GM12878 (cell line): Measurements from ENCODE around the gene IFIT2. TPM values are rescaled to one million over a fixed set of nuclear protein-coding genes. Genes with fewer than 3 reads are reported as not detected.

Source experiments
- BACH1 ChIP-seq: fragments of 450-650 bp; IDR thresholded peaks from 2 replicates; pipeline ENCODE4 v1.6.1; 2017; ENCODE audit warnings: mild to moderate bottlenecking, borderline replicate concordance
- BCL11A ChIP-seq: IDR thresholded peaks from 2 replicates; pipeline ENCODE4 v1.6.1; 2011; ENCODE audit warnings: low read depth, low read length
- CBX3 ChIP-seq: fragments of 200-600 bp; sonication (generic); IDR thresholded peaks from 2 replicates; pipeline ENCODE4 v1.6.1; 2016; ENCODE audit warnings: low read depth, borderline replicate concordance
- HDAC6 ChIP-seq: fragments of 200-600 bp; sonication (generic); IDR thresholded peaks from one replicate; pipeline ENCODE4 v1.8.0; 2017; ENCODE audit warnings: antibody characterized with exemption; ENCODE audit not compliant: unreplicated experiment
- HDGF ChIP-seq: fragments of 450-650 bp; IDR thresholded peaks from 2 replicates; pipeline ENCODE4 v1.6.1; 2016; ENCODE audit warnings: antibody characterized with exemption
- KLF5 ChIP-seq: fragments of 450-650 bp; IDR thresholded peaks from 2 replicates; pipeline ENCODE4 v1.6.1; 2014; ENCODE audit warnings: mild to moderate bottlenecking; ENCODE audit not compliant: partially characterized antibody
- SIX5 ChIP-seq: IDR thresholded peaks from 2 replicates; pipeline ENCODE4 v1.6.1; 2011; ENCODE audit warnings: mild to moderate bottlenecking, low read depth, low read length, moderate library complexity; ENCODE audit not compliant: severe bottlenecking
- SMAD1 ChIP-seq: fragments of 450-650 bp; IDR thresholded peaks from 2 replicates; pipeline ENCODE4 v1.6.1; 2018; ENCODE audit warnings: mild to moderate bottlenecking, low read depth; ENCODE audit not compliant: partially characterized antibody
- SMAD5 ChIP-seq: IDR thresholded peaks from 2 replicates; pipeline ENCODE4 v1.6.1; 2016; ENCODE audit warnings: antibody characterized with exemption, low read depth
- TCF3 ChIP-seq: IDR thresholded peaks from 2 replicates; pipeline ENCODE4 v1.6.1; 2012; ENCODE audit warnings: low read depth, mild to moderate bottlenecking, low read length, borderline replicate concordance; ENCODE audit not compliant: insufficient read depth
- polyA plus RNA-seq, 11 experiments: library from polyadenylated mRNA; depleted of rRNA in 4 of 11; unstranded in 6 of 11; stranded (reverse) in 5 of 11; fragments of >200 nt; fragmentation: Nextera tagmentation in 4 of 11; fragmentation: Illumina TruSeq in 1 of 11; extraction: Ambion mirVana in 4 of 11; extraction: Trizol in 1 of 11; gene quantifications; 1 replicate in 1 of 11; 2 replicates in 10 of 11; pipeline versions ENCODE4 v1.2.1 to v1.2.3, GENCODE V29; 2011 to 2016; ENCODE audit warnings: inconsistent platforms in 2 of 11, missing spikeins in 2 of 11, low read depth in 1 of 11
- total RNA-seq, 4 experiments: library from RNA; depleted of rRNA in 3 of 4; stranded (reverse); fragments of >200 nt in 3 of 4; fragmentation: Illumina TruSeq in 1 of 4; extraction: Trizol in 1 of 4; gene quantifications; 2 replicates each; pipeline versions ENCODE4 v1.2.1 to v1.2.3, GENCODE V29; 2013 to 2021
- TF ChIP-seq, protein P1 (sequence below): fragments of 150-350 bp; IDR thresholded peaks from 2 replicates; pipeline ENCODE4 v1.6.1; 2014; ENCODE audit warnings: mild to moderate bottlenecking, low read depth, low read length
- TF ChIP-seq, protein P2 (sequence below): fragments of 450-650 bp; IDR thresholded peaks from 2 replicates; pipeline ENCODE4 v1.6.1; 2017; ENCODE audit warnings: borderline replicate concordance
- TF ChIP-seq, protein P3 (sequence below): fragments of 450-650 bp; formaldehyde crosslinking; IDR thresholded peaks from 2 replicates; pipeline ENCODE4 v1.4.0; 2022; ENCODE audit warnings: mild to moderate bottlenecking, moderate library complexity
- TF ChIP-seq, protein P4 (sequence below): fragments of 450-650 bp; IDR thresholded peaks from 2 replicates; pipeline ENCODE4 v1.6.1; 2014; ENCODE audit warnings: mild to moderate bottlenecking
- TF ChIP-seq, protein P5 (sequence below): fragments of 450-650 bp; IDR thresholded peaks from 2 replicates; pipeline ENCODE4 v1.6.1; 2017; ENCODE audit warnings: mild to moderate bottlenecking, low read depth, inconsistent platforms; ENCODE audit not compliant: poor library complexity, severe bottlenecking
- TF ChIP-seq, protein P6 (sequence below): fragments of 450-650 bp; formaldehyde crosslinking; IDR thresholded peaks from 2 replicates; pipeline ENCODE4 v1.5.0; 2022; ENCODE audit warnings: mild to moderate bottlenecking, missing genetic modification characterization

IFIT2 gene
- total and polyA plus RNA-seq, 10 of the 15 experiments (the other 5 are each of a cell fraction or from before 2014, with no cell fraction given) = 5.2 to 14.8 (median 9.7) TPM

DNA sequence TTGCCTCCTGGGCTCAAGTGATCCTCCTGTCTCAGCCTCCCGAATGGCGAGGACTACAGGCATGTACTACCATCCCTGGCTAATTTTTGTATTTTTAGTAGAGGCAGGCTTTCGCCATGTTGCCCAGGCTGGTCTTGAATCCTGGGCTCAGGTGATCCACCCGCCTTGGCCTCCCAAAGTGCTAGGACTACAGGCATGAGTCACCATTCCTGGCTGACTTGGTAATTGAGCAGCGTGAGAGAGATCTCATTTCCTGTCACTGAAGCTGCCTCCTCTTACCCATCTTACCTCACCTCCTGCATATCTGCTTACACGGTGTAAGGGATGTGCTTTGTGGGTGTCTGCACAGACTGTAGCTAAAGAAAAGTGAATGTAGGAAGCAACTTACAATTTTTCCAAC is 35.6 kb downstream of the IFIT2 start (continued):
- TF ChIP-seq BCL11A (no peak), BACH1 (no peak), HDGF (no peak), TCF3 (no peak), KLF5 (no peak), SMAD5 (no peak), SMAD1 (no peak), CBX3 (no peak), HDAC6 (no peak), SIX5 (no peak)
- TF ChIP-seq, protein P1, sequence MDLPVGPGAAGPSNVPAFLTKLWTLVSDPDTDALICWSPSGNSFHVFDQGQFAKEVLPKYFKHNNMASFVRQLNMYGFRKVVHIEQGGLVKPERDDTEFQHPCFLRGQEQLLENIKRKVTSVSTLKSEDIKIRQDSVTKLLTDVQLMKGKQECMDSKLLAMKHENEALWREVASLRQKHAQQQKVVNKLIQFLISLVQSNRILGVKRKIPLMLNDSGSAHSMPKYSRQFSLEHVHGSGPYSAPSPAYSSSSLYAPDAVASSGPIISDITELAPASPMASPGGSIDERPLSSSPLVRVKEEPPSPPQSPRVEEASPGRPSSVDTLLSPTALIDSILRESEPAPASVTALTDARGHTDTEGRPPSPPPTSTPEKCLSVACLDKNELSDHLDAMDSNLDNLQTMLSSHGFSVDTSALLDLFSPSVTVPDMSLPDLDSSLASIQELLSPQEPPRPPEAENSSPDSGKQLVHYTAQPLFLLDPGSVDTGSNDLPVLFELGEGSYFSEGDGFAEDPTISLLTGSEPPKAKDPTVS = no peak
- TF ChIP-seq, protein P2, sequence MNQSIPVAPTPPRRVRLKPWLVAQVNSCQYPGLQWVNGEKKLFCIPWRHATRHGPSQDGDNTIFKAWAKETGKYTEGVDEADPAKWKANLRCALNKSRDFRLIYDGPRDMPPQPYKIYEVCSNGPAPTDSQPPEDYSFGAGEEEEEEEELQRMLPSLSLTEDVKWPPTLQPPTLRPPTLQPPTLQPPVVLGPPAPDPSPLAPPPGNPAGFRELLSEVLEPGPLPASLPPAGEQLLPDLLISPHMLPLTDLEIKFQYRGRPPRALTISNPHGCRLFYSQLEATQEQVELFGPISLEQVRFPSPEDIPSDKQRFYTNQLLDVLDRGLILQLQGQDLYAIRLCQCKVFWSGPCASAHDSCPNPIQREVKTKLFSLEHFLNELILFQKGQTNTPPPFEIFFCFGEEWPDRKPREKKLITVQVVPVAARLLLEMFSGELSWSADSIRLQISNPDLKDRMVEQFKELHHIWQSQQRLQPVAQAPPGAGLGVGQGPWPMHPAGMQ = no peak
- TF ChIP-seq, protein P3, sequence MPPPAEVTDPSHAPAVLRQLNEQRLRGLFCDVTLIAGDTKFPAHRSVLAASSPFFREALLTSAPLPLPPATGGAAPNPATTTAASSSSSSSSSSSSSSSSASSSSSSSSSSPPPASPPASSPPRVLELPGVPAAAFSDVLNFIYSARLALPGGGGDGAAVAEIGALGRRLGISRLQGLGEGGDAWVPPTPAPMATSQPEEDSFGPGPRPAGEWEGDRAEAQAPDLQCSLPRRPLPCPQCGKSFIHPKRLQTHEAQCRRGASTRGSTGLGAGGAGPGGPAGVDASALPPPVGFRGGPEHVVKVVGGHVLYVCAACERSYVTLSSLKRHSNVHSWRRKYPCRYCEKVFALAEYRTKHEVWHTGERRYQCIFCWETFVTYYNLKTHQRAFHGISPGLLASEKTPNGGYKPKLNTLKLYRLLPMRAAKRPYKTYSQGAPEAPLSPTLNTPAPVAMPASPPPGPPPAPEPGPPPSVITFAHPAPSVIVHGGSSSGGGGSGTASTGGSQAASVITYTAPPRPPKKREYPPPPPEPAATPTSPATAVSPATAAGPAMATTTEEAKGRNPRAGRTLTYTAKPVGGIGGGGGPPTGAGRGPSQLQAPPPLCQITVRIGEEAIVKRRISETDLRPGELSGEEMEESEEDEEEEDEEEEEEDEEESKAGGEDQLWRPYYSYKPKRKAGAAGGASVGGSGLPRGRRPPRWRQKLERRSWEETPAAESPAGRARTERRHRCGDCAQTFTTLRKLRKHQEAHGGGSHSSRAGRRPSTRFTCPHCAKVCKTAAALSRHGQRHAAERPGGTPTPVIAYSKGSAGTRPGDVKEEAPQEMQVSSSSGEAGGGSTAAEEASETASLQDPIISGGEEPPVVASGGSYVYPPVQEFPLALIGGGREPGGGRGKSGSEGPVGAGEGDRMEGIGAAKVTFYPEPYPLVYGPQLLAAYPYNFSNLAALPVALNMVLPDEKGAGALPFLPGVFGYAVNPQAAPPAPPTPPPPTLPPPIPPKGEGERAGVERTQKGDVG (CRISPR knock-in tag) = no peak
- TF ChIP-seq, protein P4, sequence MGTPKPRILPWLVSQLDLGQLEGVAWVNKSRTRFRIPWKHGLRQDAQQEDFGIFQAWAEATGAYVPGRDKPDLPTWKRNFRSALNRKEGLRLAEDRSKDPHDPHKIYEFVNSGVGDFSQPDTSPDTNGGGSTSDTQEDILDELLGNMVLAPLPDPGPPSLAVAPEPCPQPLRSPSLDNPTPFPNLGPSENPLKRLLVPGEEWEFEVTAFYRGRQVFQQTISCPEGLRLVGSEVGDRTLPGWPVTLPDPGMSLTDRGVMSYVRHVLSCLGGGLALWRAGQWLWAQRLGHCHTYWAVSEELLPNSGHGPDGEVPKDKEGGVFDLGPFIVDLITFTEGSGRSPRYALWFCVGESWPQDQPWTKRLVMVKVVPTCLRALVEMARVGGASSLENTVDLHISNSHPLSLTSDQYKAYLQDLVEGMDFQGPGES = no peak
- TF ChIP-seq, protein P5, sequence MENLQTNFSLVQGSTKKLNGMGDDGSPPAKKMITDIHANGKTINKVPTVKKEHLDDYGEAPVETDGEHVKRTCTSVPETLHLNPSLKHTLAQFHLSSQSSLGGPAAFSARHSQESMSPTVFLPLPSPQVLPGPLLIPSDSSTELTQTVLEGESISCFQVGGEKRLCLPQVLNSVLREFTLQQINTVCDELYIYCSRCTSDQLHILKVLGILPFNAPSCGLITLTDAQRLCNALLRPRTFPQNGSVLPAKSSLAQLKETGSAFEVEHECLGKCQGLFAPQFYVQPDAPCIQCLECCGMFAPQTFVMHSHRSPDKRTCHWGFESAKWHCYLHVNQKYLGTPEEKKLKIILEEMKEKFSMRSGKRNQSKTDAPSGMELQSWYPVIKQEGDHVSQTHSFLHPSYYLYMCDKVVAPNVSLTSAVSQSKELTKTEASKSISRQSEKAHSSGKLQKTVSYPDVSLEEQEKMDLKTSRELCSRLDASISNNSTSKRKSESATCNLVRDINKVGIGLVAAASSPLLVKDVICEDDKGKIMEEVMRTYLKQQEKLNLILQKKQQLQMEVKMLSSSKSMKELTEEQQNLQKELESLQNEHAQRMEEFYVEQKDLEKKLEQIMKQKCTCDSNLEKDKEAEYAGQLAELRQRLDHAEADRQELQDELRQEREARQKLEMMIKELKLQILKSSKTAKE = no peak
- TF ChIP-seq, protein P6, sequence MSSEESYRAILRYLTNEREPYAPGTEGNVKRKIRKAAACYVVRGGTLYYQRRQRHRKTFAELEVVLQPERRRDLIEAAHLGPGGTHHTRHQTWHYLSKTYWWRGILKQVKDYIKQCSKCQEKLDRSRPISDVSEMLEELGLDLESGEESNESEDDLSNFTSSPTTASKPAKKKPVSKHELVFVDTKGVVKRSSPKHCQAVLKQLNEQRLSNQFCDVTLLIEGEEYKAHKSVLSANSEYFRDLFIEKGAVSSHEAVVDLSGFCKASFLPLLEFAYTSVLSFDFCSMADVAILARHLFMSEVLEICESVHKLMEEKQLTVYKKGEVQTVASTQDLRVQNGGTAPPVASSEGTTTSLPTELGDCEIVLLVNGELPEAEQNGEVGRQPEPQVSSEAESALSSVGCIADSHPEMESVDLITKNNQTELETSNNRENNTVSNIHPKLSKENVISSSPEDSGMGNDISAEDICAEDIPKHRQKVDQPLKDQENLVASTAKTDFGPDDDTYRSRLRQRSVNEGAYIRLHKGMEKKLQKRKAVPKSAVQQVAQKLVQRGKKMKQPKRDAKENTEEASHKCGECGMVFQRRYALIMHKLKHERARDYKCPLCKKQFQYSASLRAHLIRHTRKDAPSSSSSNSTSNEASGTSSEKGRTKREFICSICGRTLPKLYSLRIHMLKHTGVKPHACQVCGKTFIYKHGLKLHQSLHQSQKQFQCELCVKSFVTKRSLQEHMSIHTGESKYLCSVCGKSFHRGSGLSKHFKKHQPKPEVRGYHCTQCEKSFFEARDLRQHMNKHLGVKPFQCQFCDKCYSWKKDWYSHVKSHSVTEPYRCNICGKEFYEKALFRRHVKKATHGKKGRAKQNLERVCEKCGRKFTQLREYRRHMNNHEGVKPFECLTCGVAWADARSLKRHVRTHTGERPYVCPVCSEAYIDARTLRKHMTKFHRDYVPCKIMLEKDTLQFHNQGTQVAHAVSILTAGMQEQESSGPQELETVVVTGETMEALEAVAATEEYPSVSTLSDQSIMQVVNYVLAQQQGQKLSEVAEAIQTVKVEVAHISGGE (CRISPR knock-in tag) = no peak
